Liver (tissue), 9 donors: ENCODE data around the gene SDC1. TPM values are rescaled to one million over a fixed set of nuclear protein-coding genes. Genes with fewer than 3 reads are reported as not detected.

ENCODE experiments used
- DNase-seq: peaks from one replicate; pipeline ENCODE4 v3.0.0-alpha.2; 2017; ENCODE audit warnings: low spot score
- H3K27ac ChIP-seq, 2 donors: one replicate each; pipeline ENCODE4 v1.7.0; 2013; ENCODE audit warnings: inconsistent platforms in 2 of 2, low read length in 2 of 2, control low read depth in 1 of 2, low read depth in 1 of 2, mild to moderate bottlenecking in 1 of 2
- H3K27me3 ChIP-seq, 4 donors: one replicate each; pipeline versions ENCODE4 v1.6.1 to v1.7.0; 2013; ENCODE audit warnings: low read length in 3 of 4, inconsistent platforms in 1 of 4, mild to moderate bottlenecking in 1 of 4, moderate library complexity in 1 of 4; ENCODE audit not compliant: control insufficient read depth in 4 of 4, insufficient read depth in 4 of 4
- H3K36me3 ChIP-seq, 4 donors: one replicate each; pipeline versions ENCODE4 v1.6.1 to v1.7.0; 2013; ENCODE audit warnings: low read length in 3 of 4, mild to moderate bottlenecking in 3 of 4, low read depth in 1 of 4, moderate library complexity in 1 of 4; ENCODE audit not compliant: control insufficient read depth in 4 of 4, insufficient read depth in 3 of 4
- H3K4me1 ChIP-seq, 4 donors: one replicate each; pipeline versions ENCODE4 v1.6.1 to v1.7.0; 2013; ENCODE audit warnings: low read length in 3 of 4, mild to moderate bottlenecking in 3 of 4, moderate library complexity in 1 of 4; ENCODE audit not compliant: control insufficient read depth in 4 of 4, insufficient read depth in 4 of 4
- H3K4me3 ChIP-seq, 3 donors: one replicate each; pipeline versions ENCODE4 v1.6.1 to v1.7.0; 2013; ENCODE audit warnings: low read length in 3 of 3, control low read depth in 1 of 3, low read depth in 1 of 3, mild to moderate bottlenecking in 1 of 3
- H3K9ac ChIP-seq, 2 donors: one replicate each; pipeline ENCODE4 v1.7.0; 2013; ENCODE audit warnings: low read length in 2 of 2, mild to moderate bottlenecking in 2 of 2, moderate library complexity in 2 of 2, control low read depth in 1 of 2, low read depth in 1 of 2
- H3K9me3 ChIP-seq, 4 donors: one replicate each; pipeline versions ENCODE4 v1.6.1 to v1.7.0; 2013; ENCODE audit warnings: low read length in 3 of 4; ENCODE audit not compliant: control insufficient read depth in 4 of 4
- ATF3 ChIP-seq: IDR thresholded peaks from 2 replicates; pipeline ENCODE4 v1.6.1; 2016; ENCODE audit warnings: antibody characterized with exemption
- CTCF ChIP-seq: fragments of 150-350 bp; IDR thresholded peaks from 2 replicates; pipeline ENCODE4 v1.5.1; 2017; ENCODE audit warnings: improper control_type of control experiment, low read depth, low read length; ENCODE audit not compliant: missing input control
- EGR1 ChIP-seq, 2 donors: IDR thresholded peaks; 2 replicates each; pipeline ENCODE4 v1.6.1; 2016 to 2018; ENCODE audit warnings: antibody characterized with exemption in 2 of 2, low read depth in 2 of 2
- FOXA1 ChIP-seq: IDR thresholded peaks from 2 replicates; pipeline ENCODE4 v1.6.1; 2016; ENCODE audit warnings: antibody characterized with exemption
- FOXA2 ChIP-seq: IDR thresholded peaks from 2 replicates; pipeline ENCODE4 v1.6.1; 2016; ENCODE audit warnings: antibody characterized with exemption
- GABPA ChIP-seq, 2 donors: IDR thresholded peaks in 1 of 2; conservative IDR thresholded peaks in 1 of 2; 2 replicates each; pipeline ENCODE4 v1.6.1; 2016; ENCODE audit warnings: antibody characterized with exemption in 2 of 2, mild to moderate bottlenecking in 1 of 2, moderate library complexity in 1 of 2
- HNF4A ChIP-seq, 2 donors: conservative IDR thresholded peaks; 2 replicates each; pipeline ENCODE4 v1.6.1; 2016; ENCODE audit warnings: antibody characterized with exemption in 2 of 2, mild to moderate bottlenecking in 2 of 2
- HNF4G ChIP-seq: IDR thresholded peaks from 2 replicates; pipeline ENCODE4 v1.6.1; 2016; ENCODE audit warnings: antibody characterized with exemption
- JUND ChIP-seq, 2 donors: IDR thresholded peaks; 2 replicates each; pipeline ENCODE4 v1.6.1; 2016; ENCODE audit warnings: antibody characterized with exemption in 2 of 2
- NR2F2 ChIP-seq: IDR thresholded peaks from 2 replicates; pipeline ENCODE4 v1.6.1; 2016; ENCODE audit warnings: antibody characterized with exemption
- RAD21 ChIP-seq, 2 donors: IDR thresholded peaks; 2 replicates each; pipeline ENCODE4 v1.6.1; 2016; ENCODE audit warnings: antibody characterized with exemption in 2 of 2, mild to moderate bottlenecking in 2 of 2
- RXRA ChIP-seq, 2 donors: IDR thresholded peaks; 2 replicates each; pipeline ENCODE4 v1.6.1; 2017 to 2018; ENCODE audit warnings: antibody characterized with exemption in 2 of 2, mild to moderate bottlenecking in 1 of 2
- SP1 ChIP-seq: IDR thresholded peaks from 2 replicates; pipeline ENCODE4 v1.6.1; 2018; ENCODE audit warnings: antibody characterized with exemption, mild to moderate bottlenecking
- TAF1 ChIP-seq: conservative IDR thresholded peaks from 2 replicates; pipeline ENCODE4 v1.6.1; 2016; ENCODE audit warnings: antibody characterized with exemption, mild to moderate bottlenecking
- YY1 ChIP-seq: IDR thresholded peaks from 2 replicates; pipeline ENCODE4 v1.6.1; 2016; ENCODE audit warnings: antibody characterized with exemption, mild to moderate bottlenecking
- WGBS: extraction: QIAGEN DNeasy Blood & Tissue Kit; methylation state at CpG from one replicate; pipeline ENCODE4 v1.1.7; 2013; 5-methylcytosine and 5-hydroxymethylcytosine counted together
- polyA plus RNA-seq, 2 donors: library from polyadenylated mRNA; stranded (reverse) in 1 of 2; unstranded in 1 of 2; fragments of 200-250 nt in 1 of 2; fragments of >200 nt in 1 of 2; fragmentation: Nextera tagmentation in 1 of 2; extraction: Ambion mirVana in 1 of 2; gene quantifications; one replicate each; pipeline versions ENCODE4 v1.2.1 to v1.2.3, GENCODE V29; 2013 to 2015
- total RNA-seq, 2 donors: library from RNA; depleted of rRNA; stranded (reverse); fragments of >200 nt; gene quantifications; one replicate each; pipeline ENCODE4 v1.2.3, GENCODE V29; 2014
- TF ChIP-seq, protein P1 (sequence below): IDR thresholded peaks from 2 replicates; pipeline ENCODE4 v1.6.1; 2016; ENCODE audit warnings: antibody characterized with exemption
- TF ChIP-seq, protein P2 (sequence below): IDR thresholded peaks from 2 replicates; pipeline ENCODE4 v1.6.1; 2016; ENCODE audit warnings: antibody characterized with exemption
- TF ChIP-seq, protein P3 (sequence below): IDR thresholded peaks from 2 replicates; pipeline ENCODE4 v1.6.1; 2016; ENCODE audit warnings: antibody characterized with exemption, mild to moderate bottlenecking
- donor health status: healthy.
- donor health status: healthy.
- donor health status: healthy.
- donor health status: healthy.
- donor health status: healthy.

SDC1 gene
- total and polyA plus RNA-seq, 4 donors: 99.6 to 363 (median 196) TPM

DNA sequence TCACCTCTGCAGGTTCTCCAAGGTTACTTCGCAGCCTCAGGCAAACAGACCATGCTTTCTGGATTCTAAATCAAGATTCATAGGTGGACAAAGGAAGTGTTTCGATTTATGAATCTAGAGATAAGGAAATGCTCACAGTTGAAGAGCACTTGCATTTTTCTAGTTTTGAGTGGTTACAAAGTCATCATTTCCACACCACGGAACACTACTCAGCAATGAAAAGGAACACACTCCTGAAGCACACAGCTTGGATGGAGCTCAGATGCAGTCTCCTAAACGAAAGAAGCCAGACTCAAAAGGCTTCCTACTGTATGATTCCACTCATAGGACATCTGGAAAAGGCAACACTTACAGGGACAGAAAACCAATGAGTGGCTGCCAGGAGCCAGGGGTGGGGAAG lies 31.7 kb downstream of the SDC1 start:
- 85% methylated on average over 4 of the region's 4 CpGs for WGBS
- Histone ChIP-seq H3K4me3 (no peak overlapping the region), H3K27ac (peak overlapping the region; percentile 49 to 61), H3K4me1 (peaks cover 21 to 87% (median 72%) of the 10 kb centered on the region in 4 donors), H3K9ac (no peak overlapping the region), H3K36me3 (no peaks in the 10 kb centered on the region), H3K9me3 (no peaks in the 10 kb centered on the region), H3K27me3 (no peaks in the 10 kb centered on the region)
- TF ChIP-seq RAD21 (IDR thresholded peaks at IDR 0.05): no peak
- peak in 1 of 2 donors; percentile 5 for TF ChIP-seq RXRA (IDR thresholded peaks at IDR 0.05)
- no peak for TF ChIP-seq HNF4A (conservative IDR thresholded peaks at IDR 0.05)
- DNase-seq: no peak

GRCh38 chr2:20192781-20193180 lies 32.1 kb downstream of the SDC1 start:
- 38% methylated on average over 2 of the region's 2 CpGs for WGBS
- TF ChIP-seq HNF4G: no peak
- TF ChIP-seq, protein P1, sequence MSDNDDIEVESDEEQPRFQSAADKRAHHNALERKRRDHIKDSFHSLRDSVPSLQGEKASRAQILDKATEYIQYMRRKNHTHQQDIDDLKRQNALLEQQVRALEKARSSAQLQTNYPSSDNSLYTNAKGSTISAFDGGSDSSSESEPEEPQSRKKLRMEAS: peak; percentile 41
- peak; percentile 73 to 86 for TF ChIP-seq HNF4A (conservative IDR thresholded peaks at IDR 0.05)
- peak in 1 of 2 donors; percentile 21 for TF ChIP-seq RAD21 (IDR thresholded peaks at IDR 0.05)
- TF ChIP-seq RXRA (IDR thresholded peaks at IDR 0.05): peak; percentile 42 to 81
- TF ChIP-seq JUND (IDR thresholded peaks at IDR 0.05): peak in 1 of 2 donors; percentile 26
- Histone ChIP-seq H3K4me1 (peaks cover 21 to 83% (median 68%) of the 10 kb centered on the region in 4 donors), H3K4me3 (no peak overlapping the region), H3K27me3 (no peaks in the 10 kb centered on the region), H3K36me3 (no peaks in the 10 kb centered on the region), H3K27ac (peak overlapping the region; percentile 49 to 75), H3K9ac (peak overlapping the region in 1 of 2 donors; percentile 24), H3K9me3 (no peaks in the 10 kb centered on the region)
- DNase-seq: no peak

DNA sequence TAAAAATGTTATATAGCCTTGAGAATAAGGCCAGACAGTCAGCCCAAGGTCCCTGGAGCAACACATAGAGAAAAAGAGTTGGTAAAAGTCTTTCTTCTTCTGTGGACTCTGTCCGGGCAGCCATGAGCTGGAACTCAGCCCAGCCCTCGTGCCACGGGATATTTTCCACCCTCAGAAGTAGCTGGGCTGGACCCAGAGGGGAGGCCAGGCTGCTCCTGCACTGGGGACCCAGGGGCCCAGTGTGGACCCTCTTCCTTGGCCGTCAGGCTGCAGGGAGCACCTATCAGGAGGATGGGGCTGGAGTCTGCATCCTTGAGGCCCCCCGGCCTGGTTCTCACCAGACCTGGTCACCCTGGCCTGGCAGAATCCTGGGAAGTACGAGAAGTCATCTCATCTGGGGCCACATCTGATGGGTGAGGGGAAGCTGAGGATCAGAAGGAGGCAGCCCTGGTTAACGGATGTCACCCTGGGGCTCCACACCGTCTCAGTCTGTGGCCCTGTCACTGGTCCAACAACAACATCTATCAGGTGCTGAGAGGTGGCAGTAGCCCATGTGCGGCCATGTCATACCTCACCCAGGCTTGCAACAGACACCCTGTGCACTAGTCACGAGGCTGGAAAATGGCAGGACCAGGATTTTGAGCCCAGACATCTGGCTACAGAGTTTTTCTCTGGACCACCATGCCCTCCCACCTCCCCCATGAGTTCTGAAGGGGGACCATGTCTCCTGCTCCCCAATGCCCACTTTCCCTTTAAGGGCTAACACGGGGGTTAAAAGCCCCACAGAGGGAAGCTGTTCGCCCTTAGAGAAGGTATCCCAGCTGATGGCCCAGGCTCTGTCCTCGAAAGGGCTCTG lies 33.0 kb downstream of the SDC1 start:
- H3K36me3 ChIP-seq: no peaks in the 10 kb centered on the region
- DNase-seq: no peak
- TF ChIP-seq CTCF: no peak
- TF ChIP-seq NR2F2: no peak
- TF ChIP-seq RXRA (IDR thresholded peaks at IDR 0.05): peak; percentile 12 to 70
- no peak for TF ChIP-seq RAD21 (IDR thresholded peaks at IDR 0.05)
- no peak for TF ChIP-seq TAF1
- TF ChIP-seq EGR1 (IDR thresholded peaks at IDR 0.05; ENCODE audit: low read depth in 2 of 2): peak in 1 of 2 donors; percentile 40
- no peak for TF ChIP-seq GABPA (IDR thresholded peaks at IDR 0.05 in 1 of 2, conservative IDR thresholded peaks at IDR 0.05 in 1 of 2)
- peak in 1 of 2 donors; percentile 45 for TF ChIP-seq JUND (IDR thresholded peaks at IDR 0.05)
- TF ChIP-seq HNF4G: no peak
- TF ChIP-seq, protein P1: peak; percentile 65
- TF ChIP-seq, protein P2, sequence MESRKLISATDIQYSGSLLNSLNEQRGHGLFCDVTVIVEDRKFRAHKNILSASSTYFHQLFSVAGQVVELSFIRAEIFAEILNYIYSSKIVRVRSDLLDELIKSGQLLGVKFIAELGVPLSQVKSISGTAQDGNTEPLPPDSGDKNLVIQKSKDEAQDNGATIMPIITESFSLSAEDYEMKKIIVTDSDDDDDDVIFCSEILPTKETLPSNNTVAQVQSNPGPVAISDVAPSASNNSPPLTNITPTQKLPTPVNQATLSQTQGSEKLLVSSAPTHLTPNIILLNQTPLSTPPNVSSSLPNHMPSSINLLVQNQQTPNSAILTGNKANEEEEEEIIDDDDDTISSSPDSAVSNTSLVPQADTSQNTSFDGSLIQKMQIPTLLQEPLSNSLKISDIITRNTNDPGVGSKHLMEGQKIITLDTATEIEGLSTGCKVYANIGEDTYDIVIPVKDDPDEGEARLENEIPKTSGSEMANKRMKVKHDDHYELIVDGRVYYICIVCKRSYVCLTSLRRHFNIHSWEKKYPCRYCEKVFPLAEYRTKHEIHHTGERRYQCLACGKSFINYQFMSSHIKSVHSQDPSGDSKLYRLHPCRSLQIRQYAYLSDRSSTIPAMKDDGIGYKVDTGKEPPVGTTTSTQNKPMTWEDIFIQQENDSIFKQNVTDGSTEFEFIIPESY: no peak
- peak; percentile 70 to 82 for TF ChIP-seq HNF4A (conservative IDR thresholded peaks at IDR 0.05)
- TF ChIP-seq FOXA2: no peak
- TF ChIP-seq YY1: peak; percentile 89
- TF ChIP-seq FOXA1: no peak
- TF ChIP-seq, protein P3, sequence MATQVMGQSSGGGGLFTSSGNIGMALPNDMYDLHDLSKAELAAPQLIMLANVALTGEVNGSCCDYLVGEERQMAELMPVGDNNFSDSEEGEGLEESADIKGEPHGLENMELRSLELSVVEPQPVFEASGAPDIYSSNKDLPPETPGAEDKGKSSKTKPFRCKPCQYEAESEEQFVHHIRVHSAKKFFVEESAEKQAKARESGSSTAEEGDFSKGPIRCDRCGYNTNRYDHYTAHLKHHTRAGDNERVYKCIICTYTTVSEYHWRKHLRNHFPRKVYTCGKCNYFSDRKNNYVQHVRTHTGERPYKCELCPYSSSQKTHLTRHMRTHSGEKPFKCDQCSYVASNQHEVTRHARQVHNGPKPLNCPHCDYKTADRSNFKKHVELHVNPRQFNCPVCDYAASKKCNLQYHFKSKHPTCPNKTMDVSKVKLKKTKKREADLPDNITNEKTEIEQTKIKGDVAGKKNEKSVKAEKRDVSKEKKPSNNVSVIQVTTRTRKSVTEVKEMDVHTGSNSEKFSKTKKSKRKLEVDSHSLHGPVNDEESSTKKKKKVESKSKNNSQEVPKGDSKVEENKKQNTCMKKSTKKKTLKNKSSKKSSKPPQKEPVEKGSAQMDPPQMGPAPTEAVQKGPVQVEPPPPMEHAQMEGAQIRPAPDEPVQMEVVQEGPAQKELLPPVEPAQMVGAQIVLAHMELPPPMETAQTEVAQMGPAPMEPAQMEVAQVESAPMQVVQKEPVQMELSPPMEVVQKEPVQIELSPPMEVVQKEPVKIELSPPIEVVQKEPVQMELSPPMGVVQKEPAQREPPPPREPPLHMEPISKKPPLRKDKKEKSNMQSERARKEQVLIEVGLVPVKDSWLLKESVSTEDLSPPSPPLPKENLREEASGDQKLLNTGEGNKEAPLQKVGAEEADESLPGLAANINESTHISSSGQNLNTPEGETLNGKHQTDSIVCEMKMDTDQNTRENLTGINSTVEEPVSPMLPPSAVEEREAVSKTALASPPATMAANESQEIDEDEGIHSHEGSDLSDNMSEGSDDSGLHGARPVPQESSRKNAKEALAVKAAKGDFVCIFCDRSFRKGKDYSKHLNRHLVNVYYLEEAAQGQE: no peak
- TF ChIP-seq ATF3: no peak
- peak; percentile 34 for TF ChIP-seq SP1
- peak overlapping the region in 1 of 2 donors; percentile 14 for H3K9ac ChIP-seq
- WGBS: 66% methylated on average over 13 of the region's 13 CpGs
- no peaks in the 10 kb centered on the region for H3K9me3 ChIP-seq
- H3K27me3 ChIP-seq: no peaks in the 10 kb centered on the region
- peak overlapping the region; percentile 57 to 75 for H3K27ac ChIP-seq
- H3K4me1 ChIP-seq: peaks cover 21 to 77% (median 64%) of the 10 kb centered on the region in 4 donors
- H3K4me3 ChIP-seq: no peak overlapping the region
